GM12892 (cell line): ENCODE data around the gene PHLDA3.

Source experiments
- POLR2A ChIP-seq: IDR thresholded peaks from 2 replicates; pipeline ENCODE4 v1.6.1; 2011; ENCODE audit warnings: low read depth, low read length, control low read depth
- POLR2AphosphoS5 ChIP-seq: IDR thresholded peaks from 2 replicates; pipeline ENCODE4 v1.6.1; 2011; ENCODE audit warnings: low read depth, low read length, control low read depth
- TAF1 ChIP-seq: IDR thresholded peaks from 2 replicates; pipeline ENCODE4 v1.6.1; 2011; ENCODE audit warnings: low read depth, mild to moderate bottlenecking, control low read depth, low read length, borderline replicate concordance

GRCh38 chr1:201479201-201479730 lies 10.3 kb upstream of the PHLDA3 start:
- TF ChIP-seq POLR2A (no peak), TAF1 (no peak), POLR2AphosphoS5 (no peak)
